Right atrium auricular region (tissue), 2 donors: ENCODE measurements around the gene CCDC158. TPM values are rescaled to one million over a fixed set of nuclear protein-coding genes. Genes with fewer than 3 reads are reported as not detected.
"Not testable (repeated sequence)": the region's sequence is repeated elsewhere in the genome, so short reads cannot be mapped to it uniquely, and the experiment has no call there.

ENCODE experiments used
- DNase-seq: peaks from one replicate; pipeline ENCODE4 v3.0.0-alpha.2; 2019; ENCODE audit warnings: low spot score
- H3K27ac ChIP-seq, 2 donors: fragments of 200-600 bp; sonication (generic); 1 replicate in 1 of 2; 2 replicates in 1 of 2; pipeline ENCODE4 v1.5.1; 2016 to 2019
- H3K27me3 ChIP-seq, 2 donors: fragments of 200-600 bp; sonication (generic); one replicate each; pipeline versions ENCODE4 v1.5.1 to v1.6.0; 2017 to 2019
- H3K36me3 ChIP-seq: fragments of 200-600 bp; sonication (generic); one replicate; pipeline ENCODE4 v1.5.1; 2016
- H3K4me1 ChIP-seq, 2 donors: fragments of 200-600 bp; sonication (generic); one replicate each; pipeline versions ENCODE4 v1.5.1 to v1.6.0; 2017 to 2019
- H3K4me3 ChIP-seq, 2 donors: fragments of 200-600 bp; sonication (generic); 1 replicate in 1 of 2; 2 replicates in 1 of 2; pipeline ENCODE4 v1.5.1; 2017 to 2019; ENCODE audit warnings: mild to moderate bottlenecking in 1 of 2, moderate library complexity in 1 of 2
- H3K9me3 ChIP-seq, 2 donors: fragments of 200-600 bp; sonication (generic); one replicate each; pipeline ENCODE4 v1.5.1; 2019
- CTCF ChIP-seq, 2 donors: fragments of 200-600 bp; sonication (generic); IDR thresholded peaks; one replicate each; pipeline ENCODE4 v1.5.1; 2019; ENCODE audit warnings: antibody characterized with exemption in 2 of 2
- total RNA-seq, 2 donors: library from RNA; depleted of rRNA; stranded (reverse); fragments of >200 nt; gene quantifications; one replicate each; pipeline ENCODE4 v1.1.0, GENCODE V29; 2016

CCDC158 gene
- total RNA-seq, 2 donors from 2014 or later: 0.19 to 0.79 TPM

GRCh38 chr4:76429636-76430035 is 8.7 kb upstream of the CCDC158 start:
- no peak for TF ChIP-seq CTCF (IDR thresholded peaks at IDR 0.05)
- Histone ChIP-seq H3K27ac (no peak overlapping the region), H3K4me3 (no peak overlapping the region), H3K27me3 (no peaks in the 10 kb centered on the region), H3K4me1 (no peaks in the 10 kb centered on the region), H3K36me3 (no peaks in the 10 kb centered on the region), H3K9me3 (no peaks in the 10 kb centered on the region)
- DNase-seq: no peak

- peaks cover 0 to 4% of the 10 kb centered on the region in 2 donors for H3K4me1 ChIP-seq
- DNase-seq: no peak
- H3K4me3 ChIP-seq: no peak overlapping the region
- H3K36me3 ChIP-seq: no peaks in the 10 kb centered on the region
- H3K27me3 ChIP-seq: no peaks in the 10 kb centered on the region
- H3K9me3 ChIP-seq: no peaks in the 10 kb centered on the region
- H3K27ac ChIP-seq: no peak overlapping the region
- no peak for TF ChIP-seq CTCF (IDR thresholded peaks at IDR 0.05)
Observed at GRCh38 chr4:76426272-76426671, 5.3 kb upstream of the CCDC158 start.

DNA sequence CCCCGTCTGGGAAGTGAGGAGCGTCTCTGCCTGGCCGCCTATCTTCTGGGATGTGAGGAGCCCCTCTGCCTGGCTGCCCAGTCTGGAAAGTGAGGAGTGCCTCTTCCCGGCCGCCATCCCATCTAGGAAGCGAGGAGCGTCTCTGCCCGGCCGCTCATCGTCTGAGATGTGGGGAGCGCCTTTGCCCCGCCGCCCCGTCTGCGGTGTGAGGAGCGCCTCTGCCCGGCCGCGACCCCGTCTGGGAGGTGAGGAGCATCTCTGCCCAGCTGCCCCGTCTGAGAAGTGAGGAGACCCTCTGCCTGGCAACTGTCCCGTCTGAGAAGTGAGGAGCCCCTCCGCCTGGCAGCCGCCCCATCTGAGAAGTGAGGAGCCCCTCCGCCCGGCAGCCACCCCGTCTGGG is 2.2 kb upstream of the CCDC158 start:
- H3K4me3 ChIP-seq, DNase-seq, H3K27me3 ChIP-seq, H3K27ac ChIP-seq, H3K36me3 ChIP-seq, H3K9me3 ChIP-seq: not testable (repeated sequence)
- H3K4me1 ChIP-seq: peaks cover 0 to 14% of the 10 kb centered on the region in 2 donors

GRCh38 chr4:76420188-76420761 is 666 bp downstream of the CCDC158 start:
- Histone ChIP-seq H3K4me3 (peak overlapping the region; percentile 48 to 66), H3K27me3 (no peaks in the 10 kb centered on the region), H3K4me1 (peaks cover 0 to 14% of the 10 kb centered on the region in 2 donors), H3K9me3 (no peaks in the 10 kb centered on the region), H3K27ac (no peak overlapping the region), H3K36me3 (no peaks in the 10 kb centered on the region)
- no peak for TF ChIP-seq CTCF (IDR thresholded peaks at IDR 0.05)
- DNase-seq: no peak

- H3K27me3 ChIP-seq: no peaks in the 10 kb centered on the region
- no peak for TF ChIP-seq CTCF (IDR thresholded peaks at IDR 0.05)
- DNase-seq: no peak
- H3K4me3 ChIP-seq: no peak overlapping the region
- H3K4me1 ChIP-seq: no peaks in the 10 kb centered on the region
- H3K9me3 ChIP-seq: no peaks in the 10 kb centered on the region
- H3K27ac ChIP-seq: no peak overlapping the region
- no peaks in the 10 kb centered on the region for H3K36me3 ChIP-seq
Observed at GRCh38 chr4:76410636-76411035, 10.3 kb downstream of the CCDC158 start.

DNA sequence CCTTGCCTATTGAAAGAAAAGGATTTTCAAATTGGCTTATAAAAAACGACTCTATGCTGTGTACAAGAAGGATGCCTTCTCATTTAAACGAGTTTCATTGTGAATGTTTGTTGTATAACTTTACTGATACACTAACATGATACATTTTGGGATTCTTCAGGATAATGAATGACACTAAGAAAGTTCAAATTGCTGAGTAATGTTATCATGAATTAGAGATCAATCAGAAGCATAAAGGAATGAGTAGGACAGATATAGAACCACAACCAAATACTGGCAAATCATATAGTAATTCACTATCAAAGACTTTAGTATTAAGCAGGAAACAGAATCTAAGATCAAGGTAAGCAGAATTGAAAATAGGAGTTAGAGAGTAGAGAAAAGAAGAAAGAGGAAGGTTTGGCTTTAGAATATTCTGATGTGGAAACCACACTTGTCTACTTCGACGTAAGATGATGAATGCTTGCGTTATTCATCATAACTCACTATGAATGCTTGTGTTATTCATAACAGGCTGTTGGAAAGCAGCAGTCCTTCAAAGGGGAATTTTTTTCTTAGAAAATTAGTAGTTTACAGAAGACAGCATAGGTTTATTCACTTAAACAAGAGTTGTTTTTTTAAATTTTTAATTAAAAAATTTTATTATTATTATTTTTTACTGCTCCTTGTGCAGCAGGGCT is 13.4 kb downstream of the CCDC158 start:
- TF ChIP-seq CTCF (IDR thresholded peaks at IDR 0.05): no peak
- Histone ChIP-seq H3K27ac (no peak overlapping the region), H3K4me3 (no peak overlapping the region), H3K27me3 (no peaks in the 10 kb centered on the region), H3K36me3 (no peaks in the 10 kb centered on the region), H3K4me1 (no peaks in the 10 kb centered on the region), H3K9me3 (no peaks in the 10 kb centered on the region)
- DNase-seq: no peak
